Hepatocyte (in vitro differentiated cells): ENCODE results near the gene TRIP10. TPM values are rescaled to one million over a fixed set of nuclear protein-coding genes. Genes with fewer than 3 reads are reported as not detected.
"Not testable (repeated sequence)": the region's sequence is repeated elsewhere in the genome, so short reads cannot be mapped to it uniquely, and the experiment has no call there.

Experiments used
- DNase-seq: peaks from one replicate; pipeline ENCODE4 v3.0.0-alpha.2; 2016; ENCODE audit warnings: low spot score
- H2AFZ ChIP-seq: fragments of 200-600 bp; sonication (generic); 2 replicates; pipeline ENCODE4 v1.6.0; 2016; ENCODE audit warnings: antibody characterized with exemption, mild to moderate bottlenecking
- H3K27ac ChIP-seq: fragments of 200-600 bp; sonication (generic); 2 replicates; pipeline ENCODE4 v1.5.1; 2016; ENCODE audit warnings: mild to moderate bottlenecking
- H3K27me3 ChIP-seq: fragments of 200-600 bp; sonication (generic); 2 replicates; pipeline ENCODE4 v1.6.1; 2016
- H3K36me3 ChIP-seq: fragments of 200-600 bp; sonication (generic); replicated peaks from 2 replicates; pipeline ENCODE4 v1.5.1; 2016; ENCODE audit warnings: low read depth; ENCODE audit not compliant: insufficient read depth
- H3K4me1 ChIP-seq: fragments of 200-600 bp; sonication (generic); 2 replicates; pipeline ENCODE4 v1.5.1; 2016; ENCODE audit warnings: mild to moderate bottlenecking, moderate library complexity; ENCODE audit not compliant: insufficient read depth
- H3K4me2 ChIP-seq: fragments of 200-600 bp; sonication (generic); 2 replicates; pipeline ENCODE4 v1.6.0; 2016
- H3K4me3 ChIP-seq: fragments of 200-600 bp; sonication (generic); 2 replicates; pipeline ENCODE4 v1.5.1; 2016; ENCODE audit warnings: mild to moderate bottlenecking
- H3K79me2 ChIP-seq: fragments of 200-600 bp; sonication (generic); 2 replicates; pipeline ENCODE4 v1.6.0; 2017; ENCODE audit warnings: mild to moderate bottlenecking
- H3K9me2 ChIP-seq: fragments of 200-600 bp; sonication (generic); replicated peaks from 2 replicates; pipeline ENCODE4 v1.6.0; 2017; ENCODE audit warnings: mild to moderate bottlenecking; ENCODE audit not compliant: insufficient read depth
- H3K9me3 ChIP-seq: fragments of 200-600 bp; sonication (generic); 2 replicates; pipeline ENCODE4 v1.5.1; 2016; ENCODE audit warnings: low read depth, mild to moderate bottlenecking
- H4K20me1 ChIP-seq: fragments of 200-600 bp; sonication (generic); 2 replicates; pipeline ENCODE4 v1.6.0; 2016; ENCODE audit warnings: mild to moderate bottlenecking; ENCODE audit not compliant: insufficient read depth, poor library complexity, severe bottlenecking
- EZH2 ChIP-seq: fragments of 200-600 bp; sonication (generic); IDR thresholded peaks from 2 replicates; pipeline ENCODE4 v1.6.1; 2016; ENCODE audit warnings: antibody characterized with exemption, mild to moderate bottlenecking, borderline replicate concordance
- EZH2phosphoT487 ChIP-seq: fragments of 200-600 bp; sonication (generic); IDR thresholded peaks from one replicate; pipeline ENCODE4 v1.6.1; 2018; ENCODE audit warnings: antibody characterized with exemption, mild to moderate bottlenecking, low read depth, moderate library complexity; ENCODE audit not compliant: unreplicated experiment, severe bottlenecking
- WGBS: methylation state at CpG from one replicate; pipeline ENCODE4 v1.1.6; 2016; ENCODE audit warnings: low lambda C conversion rate; ENCODE audit errors: missing lambda C conversion rate; 5-methylcytosine and 5-hydroxymethylcytosine counted together
- polyA plus RNA-seq: library from polyadenylated mRNA; unstranded; fragments of >200 nt; fragmentation: Nextera tagmentation; extraction: Ambion mirVana; gene quantifications from 2 replicates; pipeline ENCODE4 v1.2.1, GENCODE V29; 2016
- total RNA-seq: library from RNA; depleted of rRNA; stranded (reverse); fragments of >200 nt; gene quantifications from 2 replicates; pipeline ENCODE4 v1.2.3, GENCODE V29; 2014
- TF ChIP-seq, protein P1 (sequence below): fragments of 200-600 bp; sonication (generic); IDR thresholded peaks from 2 replicates; pipeline ENCODE4 v1.5.1; 2016; ENCODE audit warnings: antibody characterized with exemption, mild to moderate bottlenecking; ENCODE audit not compliant: poor library complexity

TRIP10 gene
- total and polyA plus RNA-seq, 2 experiments from 2014 or later, result 48.8 to 79.5 TPM

DNA sequence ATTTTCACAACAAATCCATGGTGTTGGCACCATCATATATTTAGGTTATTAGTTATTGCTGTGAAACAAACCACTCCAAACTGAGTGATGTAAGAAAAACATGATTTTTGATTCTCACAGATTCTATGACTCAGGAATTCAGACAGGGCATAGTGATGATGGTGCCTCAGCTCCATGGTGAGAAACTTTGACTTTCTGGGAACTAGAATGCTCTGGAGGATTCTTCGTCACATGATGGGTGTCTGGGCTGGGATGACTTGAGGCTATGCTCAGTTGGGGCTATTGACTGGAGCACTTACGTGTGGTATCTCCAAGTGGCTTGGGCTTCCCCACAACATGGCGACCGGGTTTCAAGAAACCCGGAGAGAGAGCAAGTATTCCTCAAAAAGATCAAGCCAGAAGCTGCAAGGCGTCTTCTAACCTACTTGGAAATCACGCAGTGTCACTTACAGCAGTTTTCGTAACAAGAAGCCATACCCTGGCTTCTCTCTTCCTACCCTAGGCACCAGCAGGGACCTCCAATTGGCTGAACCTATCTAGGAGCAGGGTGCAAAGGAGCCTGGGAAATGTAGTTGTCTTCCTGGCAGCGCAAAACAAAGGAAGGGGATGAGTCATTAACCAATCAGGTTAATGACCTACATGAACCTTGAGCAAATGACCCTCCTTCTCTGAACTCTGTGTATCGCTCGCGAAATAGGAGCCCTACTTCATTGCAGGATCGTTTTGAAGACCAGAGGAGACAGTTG lies 55.4 kb downstream of the TRIP10 start:
- WGBS, result 92% methylated on average over 13 of the region's 13 CpGs
- H3K9me3 ChIP-seq, result no peaks in the 10 kb centered on the region
- TF ChIP-seq EZH2 (no peak), EZH2phosphoT487 (no peak)
- TF ChIP-seq, protein P1, sequence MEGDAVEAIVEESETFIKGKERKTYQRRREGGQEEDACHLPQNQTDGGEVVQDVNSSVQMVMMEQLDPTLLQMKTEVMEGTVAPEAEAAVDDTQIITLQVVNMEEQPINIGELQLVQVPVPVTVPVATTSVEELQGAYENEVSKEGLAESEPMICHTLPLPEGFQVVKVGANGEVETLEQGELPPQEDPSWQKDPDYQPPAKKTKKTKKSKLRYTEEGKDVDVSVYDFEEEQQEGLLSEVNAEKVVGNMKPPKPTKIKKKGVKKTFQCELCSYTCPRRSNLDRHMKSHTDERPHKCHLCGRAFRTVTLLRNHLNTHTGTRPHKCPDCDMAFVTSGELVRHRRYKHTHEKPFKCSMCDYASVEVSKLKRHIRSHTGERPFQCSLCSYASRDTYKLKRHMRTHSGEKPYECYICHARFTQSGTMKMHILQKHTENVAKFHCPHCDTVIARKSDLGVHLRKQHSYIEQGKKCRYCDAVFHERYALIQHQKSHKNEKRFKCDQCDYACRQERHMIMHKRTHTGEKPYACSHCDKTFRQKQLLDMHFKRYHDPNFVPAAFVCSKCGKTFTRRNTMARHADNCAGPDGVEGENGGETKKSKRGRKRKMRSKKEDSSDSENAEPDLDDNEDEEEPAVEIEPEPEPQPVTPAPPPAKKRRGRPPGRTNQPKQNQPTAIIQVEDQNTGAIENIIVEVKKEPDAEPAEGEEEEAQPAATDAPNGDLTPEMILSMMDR, result no peak

DNA sequence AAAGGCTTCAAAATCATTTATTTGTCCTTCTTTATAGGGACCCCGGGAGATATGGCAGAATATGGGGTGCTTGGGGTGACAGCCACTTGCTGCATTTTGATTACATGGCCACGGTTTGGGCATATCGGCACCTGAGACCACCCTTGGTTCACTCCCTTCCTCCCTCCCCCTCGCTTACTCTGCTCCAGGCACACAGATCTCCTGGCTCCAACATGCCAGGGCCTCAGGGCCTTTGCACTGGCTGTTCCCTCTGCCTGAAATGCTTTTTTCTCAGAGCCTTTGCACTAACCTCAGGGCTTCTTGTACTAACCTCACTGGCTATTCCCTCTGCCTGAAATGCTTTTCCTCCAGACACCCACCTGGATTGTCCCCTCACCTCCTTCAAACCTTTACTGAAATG lies 56.8 kb downstream of the TRIP10 start:
- Histone ChIP-seq H3K4me2 (no peak overlapping the region), H4K20me1 (no peaks in the 10 kb centered on the region), H3K4me3 (no peak overlapping the region), H3K9me2 (no peaks in the 10 kb centered on the region), H2AFZ (no peak overlapping the region), H3K4me1 (no peaks in the 10 kb centered on the region), H3K79me2 (no peaks in the 10 kb centered on the region), H3K27ac (no peak overlapping the region), H3K36me3 (no peaks in the 10 kb centered on the region), H3K27me3 (no peaks in the 10 kb centered on the region), H3K9me3 (no peaks in the 10 kb centered on the region)
- TF ChIP-seq EZH2phosphoT487 (no peak), EZH2 (no peak)
- TF ChIP-seq, protein P1, result no peak
- 79% methylated on average over 4 of the region's 4 CpGs for WGBS
- DNase-seq, result no peak

More for the DNA sequence above, 55.4 kb downstream of the TRIP10 start:
- Histone ChIP-seq H3K27me3 (no peaks in the 10 kb centered on the region), H2AFZ (no peak overlapping the region), H3K27ac (no peak overlapping the region), H3K36me3 (no peaks in the 10 kb centered on the region), H3K79me2 (no peaks in the 10 kb centered on the region), H3K9me2 (no peaks in the 10 kb centered on the region), H3K4me2 (no peak overlapping the region), H3K4me1 (no peaks in the 10 kb centered on the region), H3K4me3 (no peak overlapping the region), H4K20me1 (no peaks in the 10 kb centered on the region)
- DNase-seq, result no peak

DNA sequence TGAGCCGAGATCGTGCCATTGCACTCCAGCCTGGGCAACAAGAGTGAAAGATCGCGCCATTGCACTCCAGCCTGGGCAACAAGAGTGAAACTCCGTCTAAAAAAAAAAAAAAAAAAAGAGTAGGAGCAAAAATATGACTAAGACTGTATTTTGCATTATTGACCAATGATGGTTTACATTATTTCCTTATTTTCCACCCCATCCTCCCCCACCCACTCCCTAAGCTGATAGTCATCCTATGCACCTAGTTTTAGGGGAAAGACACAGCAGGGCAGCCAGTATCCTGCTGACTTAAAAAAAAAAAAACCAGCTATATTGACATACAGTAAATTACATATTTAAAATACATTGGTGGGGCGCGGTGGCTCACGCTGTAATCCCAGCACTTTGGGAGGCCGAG lies 58.2 kb downstream of the TRIP10 start:
- H2AFZ ChIP-seq, result no peak overlapping the region
- DNase-seq, result no peak
- 92% methylated on average over 8 of the region's 9 CpGs for WGBS
- no peaks in the 10 kb centered on the region for H3K9me2 ChIP-seq
- H3K27me3 ChIP-seq, result no peaks in the 10 kb centered on the region
- H3K4me3 ChIP-seq, result no peak overlapping the region
- no peaks in the 10 kb centered on the region for H3K4me1 ChIP-seq
- TF ChIP-seq, protein P1, result no peak
- no peak for TF ChIP-seq EZH2
- no peak for TF ChIP-seq EZH2phosphoT487
- H3K79me2 ChIP-seq, result no peaks in the 10 kb centered on the region
- no peaks in the 10 kb centered on the region for H4K20me1 ChIP-seq
- H3K9me3 ChIP-seq, result no peaks in the 10 kb centered on the region
- no peak overlapping the region for H3K4me2 ChIP-seq
- H3K27ac ChIP-seq, result no peak overlapping the region
- H3K36me3 ChIP-seq, result no peaks in the 10 kb centered on the region

DNA sequence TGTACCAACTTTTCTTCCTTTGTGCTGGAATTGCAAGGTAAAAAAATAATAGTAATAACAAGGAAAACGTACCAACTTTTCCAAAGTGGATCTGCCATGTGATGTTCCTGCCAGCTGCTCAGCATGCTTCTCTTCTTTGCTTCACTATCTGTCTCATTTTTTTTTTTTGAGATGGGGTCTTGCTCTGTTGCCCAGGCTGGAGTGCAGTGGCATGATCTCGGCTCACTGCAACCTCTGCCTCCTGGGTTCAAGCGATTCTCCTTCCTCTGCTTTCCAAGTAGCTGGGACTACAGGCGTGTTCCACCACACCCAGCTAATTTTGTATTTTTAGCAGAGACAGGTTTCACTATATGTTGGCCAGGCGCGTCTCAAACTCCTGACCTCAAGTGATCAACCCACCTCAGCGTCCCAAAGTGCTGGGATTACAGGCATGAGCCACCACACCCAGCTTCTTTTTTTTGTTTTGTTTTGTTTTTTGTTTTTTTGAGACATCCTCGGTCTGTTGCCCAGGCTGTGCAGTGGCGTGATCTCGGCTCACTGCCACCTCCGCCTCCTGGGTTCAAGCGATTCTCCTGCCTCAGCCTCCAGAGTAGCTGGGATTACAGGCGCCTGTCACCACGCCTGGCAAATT lies 60.8 kb downstream of the TRIP10 start:
- 86% methylated on average over 14 of the region's 14 CpGs for WGBS
- not testable (repeated sequence) for H3K27me3 ChIP-seq, DNase-seq, H3K36me3 ChIP-seq, H3K4me2 ChIP-seq, H3K4me3 ChIP-seq, H3K9me3 ChIP-seq, H3K27ac ChIP-seq, H2AFZ ChIP-seq, H4K20me1 ChIP-seq, H3K9me2 ChIP-seq, H3K79me2 ChIP-seq, H3K4me1 ChIP-seq
